GM18868 (cell line): ENCODE measurements around the gene NPFFR2.

Source experiments
- ATAC-seq: cut with Tn5 transposase; IDR thresholded peaks from one replicate; pipeline ENCODE4 v1.9.1; 2021; ENCODE audit warnings: mild to moderate bottlenecking, moderate library complexity; ENCODE audit not compliant: unreplicated experiment

The NPFFR2 gene

DNA sequence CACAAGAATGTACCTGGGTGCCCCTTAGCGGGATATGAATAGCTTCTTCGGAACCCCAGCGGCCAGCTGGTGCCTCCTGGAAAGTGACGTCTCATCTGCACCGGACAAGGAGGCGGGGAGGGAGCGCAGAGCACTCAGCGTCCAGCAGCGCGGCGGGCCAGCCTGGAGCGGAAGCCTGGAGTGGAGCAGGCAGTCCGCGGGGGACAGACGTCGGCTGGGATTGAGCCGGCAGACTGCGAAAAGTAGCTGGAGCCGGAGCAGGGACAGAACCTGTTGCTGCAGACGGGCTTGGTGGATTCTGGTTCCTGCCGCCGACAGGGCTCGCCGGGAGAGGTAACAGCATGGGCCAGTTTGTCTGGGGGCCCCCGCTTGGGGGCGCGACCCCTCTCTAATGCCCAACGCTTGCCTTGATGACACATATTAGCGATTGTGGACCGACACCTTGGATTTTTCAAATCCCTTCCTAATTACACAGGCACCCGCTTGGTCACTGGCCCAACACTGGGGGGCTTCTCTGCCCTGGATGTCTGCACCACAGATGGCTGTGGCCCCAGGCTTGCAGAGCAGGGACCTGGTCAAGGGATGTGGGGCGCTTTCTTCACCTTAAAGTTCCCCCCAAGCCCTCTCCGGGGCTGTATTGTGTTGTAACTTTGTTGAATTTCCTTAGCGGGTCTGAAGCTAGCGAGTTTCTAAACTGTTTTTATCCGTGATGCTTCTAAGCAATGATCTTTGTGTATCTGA is at the start of gene NPFFR2:
Gene NPFFR2 (plus strand): TSS at position 133 of the 741 bp plus-strand sequence. CDS start 96,592 bp downstream, outside the sequence.
- no peak for ATAC-seq

DNA sequence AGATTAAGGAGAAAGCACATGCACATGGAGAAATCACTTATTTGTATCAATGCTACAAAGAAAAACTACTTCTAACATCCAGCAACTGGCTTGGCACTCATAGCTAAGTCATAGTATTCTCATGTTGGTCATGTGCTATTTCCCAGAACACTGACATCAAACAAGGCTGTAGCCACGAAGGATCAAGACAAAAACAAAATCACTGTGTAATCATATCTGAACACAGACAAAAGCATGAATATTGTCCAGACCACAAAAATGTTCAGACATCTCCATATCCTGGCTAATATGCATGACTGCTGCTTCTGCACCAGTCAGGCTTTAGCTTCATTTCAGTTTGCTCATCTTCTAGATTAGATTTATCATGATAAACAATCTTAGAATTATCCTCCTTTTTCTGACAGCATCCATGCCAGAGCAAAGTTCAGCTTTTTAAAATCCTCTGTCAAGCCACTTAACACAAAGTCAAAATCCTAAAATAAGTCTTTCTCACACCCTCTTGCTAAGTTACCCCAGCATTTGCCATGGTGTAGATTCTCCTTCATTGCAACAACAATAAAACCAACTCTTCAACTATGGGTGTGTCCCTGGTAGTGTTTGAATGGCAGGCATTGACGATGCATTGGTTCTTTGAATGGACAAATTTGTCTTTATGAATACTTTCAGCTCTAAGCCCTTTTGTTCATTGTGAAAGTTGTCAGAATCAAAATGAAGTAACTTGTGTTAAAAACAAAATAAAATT is 39.1 kb upstream of the NPFFR2 start:
- ATAC-seq = no peak

DNA sequence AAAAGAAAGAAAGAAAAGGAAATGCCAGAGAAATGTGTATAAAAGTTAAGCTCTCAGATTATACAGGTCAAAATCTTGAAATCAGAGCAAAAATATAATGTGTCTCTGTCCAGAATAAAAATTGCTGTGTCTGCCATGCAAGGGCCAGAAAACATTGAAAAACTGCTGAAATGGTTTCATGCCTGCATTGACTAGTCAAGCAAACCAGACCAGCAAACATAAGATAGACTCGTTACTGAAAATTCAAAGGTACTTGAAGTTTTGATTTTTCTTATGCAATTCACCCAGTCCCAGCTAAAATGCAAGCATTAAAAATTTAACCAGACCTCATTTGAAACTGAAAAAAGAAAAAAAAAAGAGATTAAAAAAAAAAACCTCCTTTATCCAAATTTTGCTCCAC is 37.2 kb upstream of the NPFFR2 start:
- no peak for ATAC-seq

DNA sequence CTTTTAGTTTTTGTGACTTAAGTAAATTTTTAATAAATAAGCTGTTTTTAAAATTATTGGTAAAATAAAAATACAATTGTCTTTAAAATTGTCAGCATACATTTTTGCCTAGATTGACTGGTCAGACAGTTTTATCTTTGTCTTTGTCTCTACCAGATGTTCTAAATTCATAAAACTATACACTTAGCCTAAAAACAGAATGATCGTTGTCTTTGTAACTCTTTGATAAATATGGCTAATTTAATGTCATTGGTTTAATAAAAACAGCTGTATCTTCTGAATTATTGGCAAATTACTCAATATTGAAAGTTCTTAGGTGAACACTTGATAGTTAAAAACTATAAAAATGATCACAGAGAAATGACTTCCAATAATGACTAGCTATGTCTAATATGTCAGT is 36.5 kb upstream of the NPFFR2 start:
- no peak for ATAC-seq

DNA sequence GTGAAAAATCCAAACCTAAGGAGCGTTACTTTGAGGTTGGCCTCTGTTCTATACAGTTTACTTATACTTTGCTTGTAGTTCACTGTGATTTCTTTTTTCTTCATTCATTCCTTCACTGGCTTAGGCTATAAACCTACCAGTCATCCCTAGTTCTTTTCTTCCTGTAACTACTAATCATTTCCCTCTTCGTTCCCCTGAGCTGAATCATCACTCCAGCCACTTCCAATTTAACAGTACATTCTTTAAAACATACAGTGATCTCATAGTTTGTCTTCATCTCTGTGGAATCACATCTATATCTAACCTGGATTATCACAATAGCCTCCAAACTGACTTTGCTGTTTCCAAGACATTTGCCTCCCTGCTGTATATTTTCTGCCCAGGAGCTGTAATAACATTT is 25.2 kb upstream of the NPFFR2 start:
- no peak for ATAC-seq

DNA sequence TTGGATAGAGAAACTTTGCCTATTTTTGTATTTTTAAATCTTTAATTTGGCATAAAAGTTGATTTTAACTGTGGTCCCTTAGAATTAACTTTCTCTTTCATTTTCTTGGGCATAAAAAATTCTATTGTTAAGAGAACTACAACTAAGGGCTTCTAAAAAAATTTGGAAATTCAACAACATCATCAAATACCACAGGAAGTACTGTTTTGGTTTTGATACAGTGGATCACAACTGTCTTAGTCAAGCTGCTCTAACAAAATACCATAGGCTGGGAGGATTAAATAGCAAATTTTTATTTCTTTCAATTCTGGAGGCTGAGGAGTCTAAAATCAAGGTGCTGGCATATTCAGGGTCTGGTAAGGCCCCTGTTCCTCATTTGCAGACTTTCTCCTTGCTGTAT is 19.9 kb upstream of the NPFFR2 start:
- no peak for ATAC-seq

DNA sequence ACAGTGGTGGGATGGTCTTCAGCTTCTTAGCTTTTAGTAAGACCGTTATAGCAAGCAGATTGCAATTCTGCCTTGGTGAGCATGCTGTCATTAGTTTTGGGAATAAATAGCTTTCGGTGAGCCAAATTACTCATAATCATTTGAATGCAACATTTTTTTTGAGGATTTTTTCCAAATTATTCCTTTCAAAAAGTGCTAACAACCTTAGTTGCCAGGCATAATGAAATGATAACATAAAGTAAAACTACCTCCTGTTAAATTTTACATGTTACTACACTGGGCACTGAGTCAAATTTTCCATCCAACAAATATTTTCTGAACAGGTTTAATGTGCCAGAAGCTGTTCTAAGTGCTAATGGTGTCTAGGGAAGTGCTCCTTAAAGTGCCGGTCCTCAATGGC is 15.8 kb upstream of the NPFFR2 start:
- ATAC-seq = no peak

DNA sequence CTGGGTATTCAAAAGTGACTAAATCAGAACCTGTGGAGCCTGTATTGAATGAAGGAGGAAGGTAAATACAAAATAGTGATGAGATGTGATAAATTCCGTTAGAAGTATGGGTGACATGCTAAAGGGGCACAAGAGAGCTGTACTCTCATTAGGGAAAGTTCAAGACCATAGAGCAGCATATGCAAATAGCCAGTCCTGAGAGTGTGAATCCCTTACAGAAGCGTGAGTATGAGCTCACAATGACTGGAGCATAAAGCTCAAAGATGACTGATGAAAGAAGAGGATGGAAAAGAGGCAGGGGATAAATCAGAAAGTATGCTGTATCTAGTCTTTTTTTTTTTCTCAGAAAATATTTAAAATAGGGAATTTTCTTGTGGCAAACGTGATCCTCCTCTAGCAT is 12.1 kb upstream of the NPFFR2 start:
- peak; percentile 46 for ATAC-seq

DNA sequence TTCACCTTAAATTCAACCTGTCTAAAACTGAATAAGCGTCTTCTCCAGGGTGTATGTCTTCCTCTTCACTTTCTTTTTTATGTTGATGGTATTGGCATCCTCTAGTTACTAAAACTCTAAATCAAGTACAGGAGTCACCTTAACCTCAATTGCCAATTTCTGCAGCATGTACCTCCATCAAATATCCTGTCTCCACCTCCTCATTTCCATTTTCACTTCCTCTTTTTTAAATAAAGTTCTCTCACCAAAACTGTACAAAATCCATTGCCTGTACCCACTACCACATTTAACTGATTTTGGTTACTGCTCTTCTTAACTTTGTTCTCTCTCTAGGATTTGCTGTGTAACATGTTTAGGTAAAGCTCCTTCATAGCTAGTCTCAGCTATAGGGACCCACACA is 9.2 kb upstream of the NPFFR2 start:
- ATAC-seq = peak; percentile 61

DNA sequence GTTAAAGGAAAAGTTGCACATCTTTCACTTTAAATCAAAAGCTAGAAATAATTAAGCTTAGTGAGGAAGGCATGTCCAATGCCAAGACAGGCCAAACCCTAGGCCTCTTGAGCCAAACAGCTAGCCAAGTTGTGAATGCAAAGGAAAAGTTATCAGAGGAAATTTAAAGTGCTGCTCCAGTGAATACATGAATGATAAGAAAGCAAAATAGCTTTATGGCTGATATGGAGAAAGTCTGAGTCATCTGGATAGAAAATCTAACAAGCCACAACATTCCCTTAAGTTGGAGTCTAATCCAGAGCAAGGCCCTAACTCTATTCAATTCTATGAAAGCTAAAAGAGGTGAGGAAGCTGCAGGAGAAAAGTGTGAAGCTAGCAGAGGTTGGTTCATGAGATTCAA is 23.8 kb downstream of the NPFFR2 start:
- no peak for ATAC-seq

DNA sequence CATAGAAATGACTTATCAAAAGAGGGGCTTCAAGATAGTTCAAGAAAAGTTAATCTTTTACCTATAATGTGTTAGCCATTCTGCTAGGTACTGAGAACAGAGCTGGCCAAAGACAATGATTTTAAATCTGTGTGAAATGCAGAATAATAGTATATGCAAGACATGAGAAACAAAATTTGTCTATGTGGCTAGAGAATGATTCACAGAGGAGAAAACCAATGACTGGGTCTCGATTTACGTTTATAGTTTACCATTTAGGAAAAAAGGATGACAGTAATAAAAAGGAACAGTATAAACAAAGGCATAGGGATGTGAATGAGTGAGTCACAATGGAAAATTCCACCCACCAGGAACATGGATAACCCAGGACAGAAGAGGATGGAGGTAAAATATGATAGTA is 31.9 kb downstream of the NPFFR2 start:
- no peak for ATAC-seq

DNA sequence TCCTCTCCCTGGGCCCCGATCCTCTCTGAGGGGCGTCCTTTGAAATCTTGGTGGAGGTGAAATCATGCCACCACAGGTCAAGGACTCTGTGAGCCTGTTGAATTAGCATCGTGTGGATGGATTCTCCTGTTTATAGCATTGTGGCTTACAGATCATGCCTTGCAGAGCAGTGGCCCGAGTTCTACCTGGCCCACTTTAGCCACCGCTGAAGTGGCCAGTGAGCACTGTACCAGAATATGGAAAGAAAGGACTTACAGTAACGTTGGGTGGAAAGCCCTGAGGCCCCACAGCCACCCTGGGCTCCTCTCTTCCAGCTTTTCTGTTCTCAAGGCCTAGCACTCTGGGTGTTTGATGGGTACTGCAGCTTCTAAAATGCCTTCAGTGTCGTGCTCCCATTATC is 35.3 kb downstream of the NPFFR2 start:
- no peak for ATAC-seq

DNA sequence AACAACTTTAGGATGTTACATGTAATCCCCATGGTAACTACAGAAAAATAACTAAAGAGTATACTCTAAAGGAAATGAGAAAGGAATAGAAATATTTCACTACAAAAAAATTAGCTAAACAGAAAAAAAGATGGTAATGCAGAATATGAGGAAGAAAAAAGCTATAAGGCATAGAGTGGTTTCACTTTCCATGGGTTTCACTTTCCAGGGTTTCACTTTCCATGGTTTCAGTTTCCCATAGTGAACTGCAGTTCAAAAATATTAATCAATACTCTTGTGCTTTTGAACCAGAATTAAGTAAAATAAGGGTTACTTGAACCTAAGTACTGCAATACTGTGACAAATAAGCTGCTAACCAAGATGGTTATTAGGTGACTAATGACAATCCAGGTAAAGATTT is 42.0 kb downstream of the NPFFR2 start:
- no peak for ATAC-seq

DNA sequence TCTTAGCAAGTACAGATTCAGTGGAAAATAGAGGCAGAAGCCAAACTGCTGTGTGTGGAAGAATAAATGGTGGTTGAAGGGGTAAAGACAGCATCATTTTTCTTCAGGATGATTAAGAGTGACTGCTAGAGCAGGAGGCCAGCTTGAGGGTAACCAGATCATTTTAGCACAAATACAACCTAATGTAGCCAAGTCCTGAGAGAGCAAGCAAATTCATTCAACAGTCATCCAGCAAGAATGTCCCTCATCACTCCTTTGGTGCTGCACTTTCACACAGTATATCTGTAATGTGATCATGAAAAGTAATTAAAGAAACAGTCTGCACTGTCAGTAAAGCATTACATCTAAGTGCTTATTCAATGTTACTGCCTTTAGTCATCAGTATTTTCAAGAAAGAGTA is 44.8 kb downstream of the NPFFR2 start:
- ATAC-seq = no peak

DNA sequence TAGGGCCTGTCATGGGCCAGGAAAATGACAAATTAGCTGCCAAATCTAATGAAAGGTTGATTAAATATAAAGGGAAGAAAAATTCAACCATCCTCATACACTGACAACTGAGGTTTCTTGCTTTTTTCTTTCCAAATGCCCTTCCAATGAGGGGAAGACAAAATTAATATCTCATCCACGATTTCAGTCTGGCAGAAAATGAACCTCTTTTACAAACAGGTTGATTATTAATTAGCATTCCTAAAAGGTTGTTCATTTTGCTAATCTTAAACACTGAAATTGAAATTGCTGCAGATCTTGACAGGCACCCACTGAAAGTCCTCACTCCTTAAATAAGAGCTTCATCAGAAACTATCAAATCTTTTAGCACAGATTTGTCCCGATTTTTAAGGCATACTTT is 45.5 kb downstream of the NPFFR2 start:
- no peak for ATAC-seq

DNA sequence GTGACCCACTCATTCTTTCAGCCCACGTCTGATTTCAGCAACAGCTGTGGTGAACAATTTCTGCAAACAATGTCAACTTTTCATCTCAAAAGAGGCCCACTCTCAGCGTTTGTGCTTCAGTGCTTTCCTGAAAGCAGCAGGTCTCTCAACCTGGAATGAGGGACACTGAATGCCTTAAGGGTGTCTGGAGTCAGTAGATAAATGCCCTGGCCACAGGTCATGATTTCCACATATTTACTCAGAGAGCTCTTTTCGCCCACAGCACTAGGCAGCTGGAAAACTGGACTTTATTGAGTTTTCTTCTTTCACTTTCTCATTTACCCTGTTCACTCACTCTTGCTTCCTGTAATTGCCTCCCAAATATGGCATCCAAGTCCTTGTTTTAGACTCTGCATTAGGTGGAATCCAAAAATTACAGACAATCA is 52.8 kb downstream of the NPFFR2 start:
- peak; percentile 82 for ATAC-seq

DNA sequence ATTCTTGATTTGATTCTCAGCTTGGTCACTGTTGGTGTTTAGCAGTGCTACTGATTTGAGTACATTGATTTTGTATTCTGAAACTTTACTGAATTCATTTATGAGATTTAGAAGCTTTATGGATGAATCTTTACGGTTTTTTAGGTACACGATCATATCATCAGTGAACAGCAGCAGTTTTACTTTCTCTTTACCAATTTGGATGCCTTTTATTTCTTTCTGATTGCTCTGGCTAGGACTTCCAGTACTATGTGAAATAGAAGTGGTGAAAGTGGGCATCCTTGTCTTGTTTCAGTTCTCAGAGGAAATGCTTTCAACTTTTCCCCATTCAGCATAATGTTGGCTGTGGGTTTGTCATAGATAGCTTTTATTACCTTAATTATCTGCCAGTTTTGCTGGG is 58.8 kb downstream of the NPFFR2 start:
- ATAC-seq = peak; percentile 36

DNA sequence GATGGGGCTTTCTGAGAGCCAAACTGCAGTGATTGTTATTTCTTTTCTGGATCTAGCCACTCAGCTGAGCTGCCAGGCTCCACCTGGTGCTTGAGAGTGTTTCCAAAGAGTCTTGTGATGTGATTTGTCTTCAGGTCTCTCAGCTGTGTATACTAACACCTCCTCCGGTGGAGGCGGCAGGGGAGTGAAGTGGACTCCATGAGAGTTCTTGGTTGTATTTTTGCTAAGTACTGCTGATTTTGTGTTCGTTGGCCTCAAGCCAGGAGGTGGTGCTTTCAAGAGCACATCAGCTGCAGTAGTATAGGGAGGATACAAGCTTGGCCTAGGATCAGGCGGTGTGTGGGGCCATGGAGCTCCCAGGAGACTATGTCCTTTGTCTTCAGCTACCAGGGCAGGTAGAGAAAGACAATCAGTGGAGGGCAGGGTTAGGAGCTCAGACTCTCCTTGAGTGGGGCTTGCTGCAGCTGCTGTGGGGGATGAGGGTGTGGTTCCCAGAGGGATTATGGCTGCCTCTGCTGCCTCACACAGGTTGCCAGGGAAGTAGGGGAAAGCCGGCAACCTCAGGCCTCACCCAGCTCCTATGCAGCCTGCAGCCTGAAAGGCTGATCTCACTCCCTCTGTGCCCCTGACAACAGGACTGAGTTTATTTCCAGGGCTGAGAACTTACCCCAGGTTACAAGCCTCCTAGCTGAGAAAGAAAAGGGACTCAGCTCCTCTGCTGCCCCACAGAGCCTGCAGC is 62.4 kb downstream of the NPFFR2 start:
- no peak for ATAC-seq

DNA sequence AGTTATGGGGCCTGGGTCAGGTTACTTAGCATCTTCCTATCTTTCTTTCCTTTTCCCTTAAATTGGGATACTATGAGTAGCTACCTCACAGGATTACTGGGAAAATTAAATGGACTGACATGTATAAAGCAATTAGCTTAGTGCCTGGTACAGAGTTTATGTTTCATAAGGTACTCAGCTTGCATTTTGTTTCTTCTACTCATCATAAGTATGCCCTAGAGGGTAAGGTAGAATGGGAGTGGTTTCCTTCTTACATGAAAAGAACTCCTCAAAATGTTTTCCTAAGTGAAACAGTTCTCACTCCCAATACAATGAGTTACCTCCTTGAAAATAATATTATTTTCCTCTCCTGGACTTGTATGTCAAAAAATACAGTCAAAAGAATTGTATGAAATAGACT is 75.7 kb downstream of the NPFFR2 start:
- ATAC-seq = no peak

DNA sequence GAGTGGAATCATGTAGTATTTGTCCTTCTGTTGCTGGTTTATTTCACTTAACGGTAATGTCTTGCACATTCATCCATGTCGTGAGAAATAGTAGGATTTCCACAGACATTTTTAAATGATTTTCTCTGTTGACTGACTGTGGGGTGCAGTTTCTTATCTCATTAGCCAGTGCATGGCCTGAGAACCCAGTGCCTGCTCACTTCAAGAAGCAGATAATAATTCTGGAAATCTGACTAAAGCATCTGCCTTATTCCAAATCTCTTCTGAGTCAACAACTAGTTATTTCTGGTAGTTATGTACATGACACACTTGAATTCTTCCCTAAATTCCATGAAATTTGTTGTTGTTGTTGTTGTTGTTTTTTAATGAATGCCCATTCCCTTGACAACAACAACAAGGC is 77.6 kb downstream of the NPFFR2 start:
- no peak for ATAC-seq

DNA sequence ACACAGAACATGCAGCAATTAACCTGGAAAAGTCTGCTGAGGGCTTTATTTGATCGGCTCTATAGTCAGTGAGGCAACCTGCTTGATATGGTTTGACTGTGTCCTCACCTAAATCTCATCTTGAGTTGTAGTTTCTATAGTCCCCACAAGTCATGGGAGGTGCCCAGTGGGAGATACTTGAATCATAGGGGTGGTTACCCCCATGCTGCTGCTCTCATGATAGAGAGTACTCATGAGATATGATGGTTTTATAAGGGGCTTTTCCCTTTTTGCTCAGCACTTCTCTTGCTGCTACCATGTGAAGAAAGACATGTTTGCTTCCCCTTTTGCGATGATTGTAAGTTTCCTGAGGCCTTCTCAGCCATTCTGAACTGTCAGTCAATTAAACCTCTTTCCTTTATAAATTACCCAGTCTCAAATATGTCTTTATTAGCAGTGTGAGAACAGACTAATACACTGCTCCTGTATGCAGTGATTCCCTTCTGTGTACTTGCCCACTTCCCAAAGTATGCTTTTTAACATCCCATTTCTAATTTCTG is 78.2 kb downstream of the NPFFR2 start:
- ATAC-seq = peak; percentile 26

DNA sequence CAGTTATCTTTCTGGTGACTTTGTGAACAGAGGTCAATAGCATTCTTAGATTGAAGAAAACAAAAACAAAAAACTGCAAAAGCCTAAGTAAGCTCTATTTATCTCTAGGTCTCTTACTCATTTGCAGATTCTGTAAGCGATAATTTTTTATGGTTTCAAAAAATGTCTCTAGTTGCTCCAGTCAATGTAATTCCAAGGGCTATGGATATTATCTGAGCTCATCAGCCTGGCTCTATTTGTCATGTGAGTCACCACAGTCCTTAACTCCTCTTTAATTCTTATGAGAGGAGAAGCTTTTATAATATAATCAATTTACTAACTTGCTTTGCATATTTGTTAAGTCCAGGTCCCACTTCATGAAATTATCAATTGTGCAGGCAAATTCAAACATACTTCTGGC is 79.1 kb downstream of the NPFFR2 start:
- no peak for ATAC-seq
